Panc1 (cell line): Measurements from ENCODE around the gene STARD7.
"Not testable (repeated sequence)": the region's sequence is repeated elsewhere in the genome, so short reads cannot be mapped to it uniquely, and the experiment has no call there.

ENCODE experiments used
- CTCF ChIP-seq: fragments of 450-650 bp; IDR thresholded peaks from 2 replicates; pipeline ENCODE4 v1.5.1; 2017; ENCODE audit warnings: mild to moderate bottlenecking
- POLR2AphosphoS5 ChIP-seq: IDR thresholded peaks from 2 replicates; pipeline ENCODE4 v1.6.1; 2012; ENCODE audit warnings: mild to moderate bottlenecking, low read depth, low read length, moderate library complexity
- REST ChIP-seq, 2 experiments: IDR thresholded peaks; 2 replicates each; pipeline ENCODE4 v1.6.1; 2011 to 2012; ENCODE audit warnings: low read depth in 2 of 2, control low read depth in 1 of 2, low read length in 1 of 2, mild to moderate bottlenecking in 1 of 2, moderate library complexity in 1 of 2; ENCODE audit not compliant: insufficient read depth in 1 of 2
- SIN3A ChIP-seq: IDR thresholded peaks from 2 replicates; pipeline ENCODE4 v1.6.1; 2012; ENCODE audit warnings: low read depth, mild to moderate bottlenecking, low read length, moderate library complexity, borderline replicate concordance; ENCODE audit not compliant: insufficient read depth
- TCF7L2 ChIP-seq: IDR thresholded peaks from 2 replicates; pipeline ENCODE4 v1.6.1; 2011; ENCODE audit warnings: mild to moderate bottlenecking, low read depth, low read length, inconsistent platforms

GRCh38 chr2:96221106-96221505 lies 12.5 kb upstream of the STARD7 start:
- TF ChIP-seq POLR2AphosphoS5; CTCF; TCF7L2; SIN3A; REST (IDR thresholded peaks at IDR 0.05; ENCODE audit: insufficient read depth in 1 of 2, low read depth in 2 of 2, low read length in 1 of 2): not testable (repeated sequence)
